Measurements from ENCODE around the gene RAB17. TPM values are rescaled to one million over a fixed set of nuclear protein-coding genes. Genes with fewer than 3 reads are reported as not detected.

RAB17 gene
- polyA plus RNA-seq, 4 donors: 1.7 to 21.3 (median 12.3) TPM

DNA sequence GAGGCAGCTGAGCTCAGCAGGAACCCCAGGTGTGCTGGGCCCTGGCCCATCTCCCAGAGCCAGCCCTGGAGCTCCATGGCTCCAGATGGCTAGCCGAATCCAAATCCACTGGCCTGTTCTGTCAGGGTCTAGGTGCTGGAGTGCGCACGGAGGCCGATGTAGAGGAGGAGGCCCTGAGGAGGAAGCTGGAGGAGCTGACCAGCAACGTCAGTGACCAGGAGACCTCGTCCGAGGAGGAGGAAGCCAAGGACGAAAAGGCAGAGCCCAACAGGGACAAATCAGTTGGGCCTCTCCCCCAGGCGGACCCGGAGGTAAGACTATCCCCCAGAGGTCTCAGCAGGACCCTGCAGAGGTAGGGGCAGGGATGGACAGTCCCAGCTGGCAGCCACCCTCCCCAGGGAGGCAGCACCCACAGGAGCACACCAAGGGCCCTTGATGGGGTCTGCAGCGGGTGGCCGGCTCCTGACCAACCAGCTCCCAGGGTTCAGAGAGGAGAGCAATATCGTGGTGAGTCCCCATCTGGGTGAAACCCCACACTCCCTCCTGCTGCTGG lies 50.2 kb downstream of the RAB17 start:
- DNase-seq (ENCODE audit: low read depth in 4 of 4, low spot score in 3 of 4): no peak

DNA sequence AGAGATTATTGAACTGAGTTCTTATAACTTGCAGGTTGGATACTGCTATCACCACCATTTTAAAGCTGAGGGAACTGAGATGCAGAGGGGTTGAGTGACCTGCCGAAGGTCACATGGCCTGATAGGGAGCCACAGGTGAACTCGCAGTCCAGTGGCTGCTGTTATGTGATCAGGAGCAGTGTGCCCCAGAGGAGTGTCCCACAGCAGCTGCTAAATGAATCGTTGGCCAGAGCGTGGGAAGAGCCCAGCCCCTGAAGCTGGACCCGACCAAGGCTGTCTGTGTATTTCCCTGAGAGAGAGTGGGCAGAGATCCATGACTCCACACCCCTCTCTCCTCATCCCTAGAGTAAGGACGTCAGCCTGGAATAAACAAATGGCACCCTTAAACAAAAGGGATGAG lies 50.9 kb downstream of the RAB17 start:
- DNase-seq (ENCODE audit: low read depth in 4 of 4, low spot score in 3 of 4): no peak

DNA sequence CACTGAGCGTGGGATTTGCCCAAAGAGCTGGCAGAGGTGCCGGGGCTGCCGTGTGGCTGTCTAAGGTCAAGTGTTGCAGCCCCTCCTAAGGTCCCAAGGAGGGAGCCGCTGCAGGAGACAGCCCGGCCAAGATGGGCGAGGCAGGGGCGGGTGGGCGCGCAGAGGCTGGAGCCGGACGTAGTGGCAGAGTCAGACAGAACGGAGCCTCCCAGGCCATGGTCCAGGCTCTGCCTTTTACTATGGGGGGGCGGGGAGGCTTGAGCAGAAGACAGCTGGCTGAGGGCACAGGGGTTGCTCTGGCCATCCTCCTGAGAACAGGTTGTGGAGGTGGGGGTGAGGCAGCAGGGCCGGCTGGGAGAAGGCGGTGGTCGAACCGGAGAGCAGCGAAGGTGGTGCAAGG lies 51.6 kb downstream of the RAB17 start:
- no peak for DNase-seq (ENCODE audit: low read depth in 4 of 4, low spot score in 3 of 4)

DNA sequence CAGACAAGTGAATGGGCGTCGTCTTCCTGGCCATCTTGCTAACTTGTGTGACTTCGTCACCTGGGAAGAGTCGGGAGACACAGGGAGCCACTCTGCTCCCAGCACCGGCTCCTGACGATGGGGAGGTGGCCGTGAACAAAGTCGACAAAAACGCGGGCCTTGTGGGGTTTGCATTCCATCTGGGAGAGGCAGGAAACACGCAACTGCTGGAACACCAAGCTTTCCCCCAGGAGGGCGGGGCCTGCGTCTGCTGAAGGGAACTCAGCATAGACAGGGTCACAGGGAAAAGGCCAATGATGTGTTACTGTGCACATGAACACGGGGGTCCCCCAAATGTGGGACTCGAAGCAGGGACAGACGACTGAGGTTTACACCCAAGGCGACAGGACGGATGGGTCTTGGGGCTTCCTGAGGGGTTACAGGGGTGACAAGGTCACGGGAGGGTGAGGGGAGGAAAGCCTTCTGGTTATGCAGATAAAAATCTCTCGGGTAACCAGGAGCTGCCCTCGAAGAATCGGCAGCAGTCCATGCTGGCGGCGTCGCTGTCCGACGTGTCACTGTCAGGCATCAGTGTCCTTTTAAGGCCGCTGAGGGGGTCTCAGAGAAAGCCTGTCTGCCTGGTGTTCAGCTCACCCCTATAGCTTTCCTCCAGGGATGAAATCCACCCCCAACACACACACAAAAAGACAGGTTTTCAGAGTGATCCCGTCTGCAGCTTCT lies 52.4 kb downstream of the RAB17 start:
- no peak for DNase-seq (ENCODE audit: low read depth in 4 of 4, low spot score in 3 of 4)

DNA sequence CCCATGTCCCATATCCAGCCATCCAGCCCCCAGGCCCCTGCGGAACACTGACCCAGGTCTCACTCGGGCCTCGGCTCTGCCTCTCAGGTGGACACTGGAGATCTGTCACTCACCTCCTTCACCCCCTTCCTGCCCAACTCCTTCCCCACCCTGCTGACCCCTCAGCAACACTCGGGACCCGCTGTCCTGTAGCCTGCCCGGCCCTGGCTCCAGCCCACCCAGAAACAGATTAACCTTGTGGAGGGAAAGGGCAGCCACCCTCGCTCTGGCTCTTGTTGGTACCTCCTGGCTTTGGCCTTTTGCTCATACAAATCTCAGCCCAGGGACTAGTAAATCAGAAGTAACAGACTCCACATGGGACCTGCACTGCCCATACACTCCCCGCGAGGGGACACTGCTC lies 53.9 kb downstream of the RAB17 start:
- no peak for DNase-seq (ENCODE audit: low read depth in 4 of 4, low spot score in 3 of 4)

DNA sequence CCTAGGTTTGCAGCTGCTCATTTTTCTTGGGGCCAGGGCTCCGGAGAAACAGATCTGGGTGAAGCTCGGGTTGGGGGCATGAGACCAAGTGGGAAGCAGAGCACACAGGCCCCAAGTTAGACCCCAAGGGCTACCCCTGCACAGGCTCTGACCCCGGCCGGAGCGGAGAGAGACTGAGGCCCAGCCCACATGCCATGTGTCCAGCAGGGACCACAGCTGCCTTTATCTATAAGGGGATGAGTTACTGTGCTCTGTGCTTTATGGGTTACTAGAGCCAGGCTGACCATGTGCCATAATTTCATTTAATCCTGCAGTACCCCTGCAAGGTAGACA lies 54.5 kb downstream of the RAB17 start:
- no peak for DNase-seq (ENCODE audit: low read depth in 4 of 4, low spot score in 3 of 4)

DNA sequence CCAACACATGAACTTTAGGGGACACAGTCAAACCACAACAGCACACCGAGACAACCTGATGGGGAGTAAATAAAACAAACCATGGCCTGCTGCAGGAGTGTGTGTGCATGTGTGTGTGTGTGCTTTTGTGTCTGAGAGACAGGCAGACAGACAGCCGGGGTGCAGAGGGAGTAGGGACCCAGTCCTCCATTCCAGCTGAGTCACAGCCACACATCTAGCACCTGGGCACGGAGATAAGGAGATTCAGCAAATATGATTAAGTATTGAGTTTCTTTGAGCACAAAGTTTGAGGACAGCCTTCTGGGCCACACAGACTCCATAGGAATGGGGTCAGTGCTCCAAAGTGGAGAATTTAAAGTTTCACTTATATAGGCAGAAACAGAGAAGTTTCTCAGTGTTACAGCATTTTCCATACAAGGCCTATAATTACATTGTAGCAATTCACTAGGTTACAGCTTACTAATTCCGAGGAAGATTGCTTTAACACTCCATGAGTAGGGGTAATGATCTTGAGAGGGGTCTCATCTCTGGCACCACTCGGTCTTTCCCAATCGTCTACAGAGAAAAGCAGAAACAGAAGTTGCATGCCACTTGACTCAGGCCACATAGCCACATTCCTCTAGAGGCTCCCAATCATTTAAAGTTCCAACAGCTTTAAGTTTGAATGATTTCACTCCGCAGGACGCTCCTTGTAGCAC lies 55.0 kb downstream of the RAB17 start:
- DNase-seq (ENCODE audit: low read depth in 4 of 4, low spot score in 3 of 4): no peak

DNA sequence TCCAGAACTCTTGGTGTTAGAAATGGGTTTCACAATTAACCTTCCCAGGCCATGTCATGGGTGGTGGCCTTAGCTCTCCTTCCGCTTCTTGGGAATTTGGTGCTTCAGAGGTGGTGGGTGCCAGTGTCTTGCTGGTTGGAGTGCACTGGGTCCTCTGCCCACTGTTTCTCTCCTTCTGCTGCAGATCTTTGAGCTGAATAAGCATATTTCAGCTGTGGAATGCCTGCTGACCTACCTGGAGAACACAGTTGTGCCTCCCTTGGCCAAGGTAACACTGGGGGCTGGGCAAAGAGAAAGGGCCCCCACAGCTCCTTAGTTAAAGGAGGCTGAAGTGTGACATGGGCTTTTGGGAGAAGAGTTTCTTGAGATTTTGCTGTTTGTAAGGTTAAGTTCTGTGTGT lies 56.2 kb downstream of the RAB17 start:
- no peak for DNase-seq (ENCODE audit: low read depth in 4 of 4, low spot score in 3 of 4)

DNA sequence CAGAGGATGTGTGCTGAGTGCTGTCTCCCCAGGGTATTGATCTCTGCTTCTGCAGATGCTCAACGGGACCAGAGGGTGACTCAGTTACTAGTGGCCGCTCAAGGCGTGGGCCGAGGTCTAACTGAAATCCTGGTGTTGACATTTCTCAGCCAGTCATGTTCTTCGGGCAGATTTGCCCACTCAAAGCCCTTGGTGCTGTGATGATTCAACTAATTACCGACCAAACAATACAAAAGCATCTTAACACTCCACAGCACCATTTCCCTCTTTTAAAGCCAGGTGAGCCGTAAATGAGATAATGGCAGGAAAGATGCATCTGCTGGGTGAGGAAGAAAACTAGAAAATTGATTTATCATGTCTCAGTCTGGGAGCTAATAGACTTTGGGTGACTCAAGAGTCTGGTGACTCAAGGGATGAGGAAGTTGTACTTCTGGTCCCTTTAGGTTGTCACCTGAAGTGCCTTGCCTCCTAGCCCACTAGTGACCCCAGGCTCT lies 56.8 kb downstream of the RAB17 start:
- DNase-seq (ENCODE audit: low read depth in 4 of 4, low spot score in 3 of 4): no peak

DNA sequence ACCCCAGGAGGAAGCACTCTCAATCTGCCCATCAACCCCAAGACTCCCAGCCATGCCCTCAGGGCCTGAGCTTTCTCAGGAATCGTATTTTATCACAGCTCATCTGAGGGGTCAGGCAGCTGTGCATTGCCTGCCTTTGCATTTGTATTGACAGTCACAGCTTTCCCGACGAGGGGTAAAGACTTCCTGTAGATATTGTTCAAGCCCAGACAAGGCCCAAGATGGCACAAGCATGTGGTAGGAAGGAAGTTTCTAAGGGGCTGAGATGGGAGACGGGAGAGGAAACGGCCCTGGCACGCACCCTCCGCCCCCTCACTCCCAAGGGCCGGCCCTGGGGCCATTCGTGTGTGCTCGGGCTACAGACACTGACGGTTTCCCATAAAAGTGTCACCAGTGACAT lies 58.4 kb downstream of the RAB17 start:
- DNase-seq (ENCODE audit: low read depth in 4 of 4, low spot score in 3 of 4): no peak

DNA sequence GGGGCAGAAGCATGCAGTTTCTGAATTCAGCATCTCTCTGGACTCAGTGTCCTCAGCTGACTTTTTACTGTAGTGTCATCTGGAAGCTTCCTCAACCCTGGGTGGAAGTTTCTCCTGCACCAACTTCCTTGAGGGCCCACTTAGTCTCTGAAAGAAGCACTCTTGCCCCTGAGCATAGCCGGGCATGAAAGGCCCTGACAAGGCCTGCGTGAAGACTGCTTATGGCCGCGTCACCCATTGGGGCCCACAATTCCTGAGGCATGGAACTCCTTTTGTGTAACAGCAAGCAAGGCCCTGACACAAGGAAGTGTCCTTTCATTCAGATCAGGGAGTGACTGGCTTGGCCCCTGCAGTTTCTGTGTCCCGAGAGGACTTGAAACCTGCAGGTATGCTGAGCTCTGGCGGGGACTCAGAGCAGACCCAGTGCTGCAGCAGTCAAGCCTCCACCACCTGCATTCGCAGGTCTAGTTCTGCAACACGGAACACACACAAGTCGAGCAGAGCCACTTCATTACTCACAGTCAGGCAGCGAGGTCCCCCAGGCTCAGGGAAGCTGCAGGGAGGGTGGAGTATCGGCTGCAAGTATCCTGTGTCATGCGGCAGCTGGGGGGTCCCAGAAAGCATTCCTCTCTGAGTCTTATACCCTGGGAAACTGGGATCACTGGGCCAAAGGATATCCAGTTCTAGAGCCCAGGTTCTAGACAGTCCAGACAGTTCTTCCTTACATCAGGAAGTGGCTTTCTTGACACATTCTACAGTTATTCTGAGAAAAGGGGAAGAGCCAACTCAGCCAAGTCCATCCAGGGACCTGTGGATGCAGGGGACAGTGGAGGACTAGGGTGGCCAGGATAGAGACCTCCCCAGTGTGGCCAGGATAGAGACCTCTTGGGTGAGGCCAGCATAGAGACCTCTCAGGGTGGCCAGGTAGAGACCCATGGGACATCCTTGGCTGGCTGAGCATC lies 59.8 kb downstream of the RAB17 start:
- no peak for DNase-seq (ENCODE audit: low read depth in 4 of 4, low spot score in 3 of 4)

DNA sequence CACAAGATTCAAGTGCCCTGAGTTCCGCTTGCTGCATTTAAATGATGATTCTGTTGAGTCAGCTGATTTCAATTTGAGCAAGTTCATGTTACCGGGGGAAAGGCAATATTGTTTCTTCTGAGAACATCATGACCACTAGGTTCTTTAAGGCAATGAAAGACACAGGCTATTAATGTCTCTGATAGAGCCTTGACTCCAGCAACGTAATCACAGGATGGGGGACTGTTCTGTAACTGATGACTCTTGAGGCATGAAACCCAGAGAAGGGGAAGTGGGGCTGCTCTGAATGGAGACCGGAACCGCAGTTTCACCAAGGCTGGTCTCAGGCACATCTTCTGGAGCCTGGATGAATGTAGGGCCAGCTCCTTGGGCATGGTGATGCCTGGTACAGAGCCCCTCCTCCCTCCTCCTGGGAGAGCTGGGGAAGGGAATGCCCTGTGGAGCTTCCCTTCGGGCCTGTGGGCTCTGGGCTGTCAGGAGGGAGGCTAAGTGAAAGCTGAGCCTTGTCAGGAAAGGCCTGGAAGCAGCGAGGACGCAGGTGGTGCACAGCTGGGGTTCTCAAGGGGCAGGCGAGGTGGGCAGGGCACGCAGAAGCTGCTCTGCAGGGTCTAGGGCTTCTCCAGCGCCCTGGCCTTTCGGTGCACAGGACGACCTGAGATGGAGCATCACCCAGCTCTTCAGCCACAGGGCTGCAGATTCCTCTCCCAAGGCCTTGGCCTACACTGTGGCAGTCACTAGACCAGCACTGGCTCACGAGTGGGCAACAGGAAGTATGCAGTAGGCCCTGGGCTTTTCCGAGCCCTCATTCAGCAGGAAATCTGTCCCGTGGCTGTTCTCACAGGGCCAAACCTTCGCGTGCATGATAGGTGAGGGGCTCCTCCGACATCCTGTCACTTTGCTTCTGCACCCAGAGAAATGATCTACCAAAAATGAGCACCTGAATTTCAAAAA lies 60.8 kb downstream of the RAB17 start:
- no peak for DNase-seq (ENCODE audit: low read depth in 4 of 4, low spot score in 3 of 4)

DNA sequence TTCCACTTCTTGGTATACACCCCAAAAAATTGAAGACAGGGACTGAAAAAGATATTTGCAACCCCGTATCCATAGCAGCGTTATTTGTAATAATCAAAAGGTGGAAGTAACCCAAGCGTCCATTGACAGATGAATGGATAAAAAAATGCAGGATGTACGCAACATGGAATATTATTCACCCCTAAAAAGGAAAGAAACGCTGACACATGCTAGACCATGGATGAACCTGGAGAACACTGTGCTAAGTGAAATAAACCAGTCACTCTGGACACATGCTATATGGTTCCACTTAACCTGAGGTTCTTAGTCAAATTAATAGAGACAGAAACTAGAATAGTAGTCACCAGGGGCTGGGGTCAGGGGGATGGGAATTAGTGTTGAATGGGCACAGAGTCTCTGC lies 62.8 kb downstream of the RAB17 start:
- DNase-seq (ENCODE audit: low read depth in 4 of 4, low spot score in 3 of 4): no peak

DNA sequence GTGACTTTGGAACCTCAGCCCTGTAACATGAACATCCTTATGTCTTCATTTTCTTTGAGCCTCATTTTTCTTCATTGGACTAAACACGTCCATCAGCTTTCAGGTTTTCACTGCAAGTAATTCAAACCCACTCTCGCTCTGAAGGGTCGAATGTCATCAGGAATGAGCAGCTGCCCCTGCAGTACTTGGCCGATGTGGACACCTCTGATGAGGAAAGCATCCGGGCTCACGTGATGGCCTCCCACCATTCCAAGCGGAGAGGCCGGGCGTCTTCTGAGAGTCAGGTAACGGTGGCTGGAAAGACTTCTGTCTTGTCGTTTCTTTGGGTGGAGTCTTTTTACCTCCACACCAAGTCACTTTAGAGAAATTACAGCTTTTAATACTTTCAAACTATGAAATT lies 63.3 kb downstream of the RAB17 start:
- DNase-seq (ENCODE audit: low read depth in 4 of 4, low spot score in 3 of 4): no peak

DNA sequence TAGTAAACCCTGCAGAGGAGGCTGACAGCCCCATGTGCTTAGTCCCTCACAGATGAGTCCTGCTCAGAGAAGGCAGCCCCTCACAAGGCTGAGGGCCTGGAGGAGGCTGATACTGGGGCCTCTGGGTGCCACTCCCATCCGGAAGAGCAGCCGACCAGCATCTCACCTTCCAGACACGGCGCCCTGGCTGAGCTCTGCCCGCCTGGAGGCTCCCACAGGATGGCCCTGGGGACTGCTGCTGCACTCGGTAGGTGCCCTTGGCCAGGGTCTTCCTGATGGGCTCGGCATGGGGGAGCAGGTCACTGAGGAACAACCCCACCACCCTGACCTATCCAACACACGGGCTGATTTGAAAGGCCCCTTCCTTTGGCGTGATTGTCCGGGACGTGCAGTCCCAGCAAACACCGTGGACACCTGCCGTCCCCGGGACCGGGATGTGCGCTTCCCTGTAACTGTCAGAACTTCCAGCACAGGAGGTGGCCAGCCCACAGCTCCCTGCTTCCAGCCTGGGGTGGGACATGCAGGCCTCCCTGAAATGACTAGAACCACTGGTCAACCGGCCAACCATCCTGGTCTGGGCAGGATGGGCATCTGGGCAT lies 64.9 kb downstream of the RAB17 start:
- no peak for DNase-seq (ENCODE audit: low read depth in 4 of 4, low spot score in 3 of 4)

DNA sequence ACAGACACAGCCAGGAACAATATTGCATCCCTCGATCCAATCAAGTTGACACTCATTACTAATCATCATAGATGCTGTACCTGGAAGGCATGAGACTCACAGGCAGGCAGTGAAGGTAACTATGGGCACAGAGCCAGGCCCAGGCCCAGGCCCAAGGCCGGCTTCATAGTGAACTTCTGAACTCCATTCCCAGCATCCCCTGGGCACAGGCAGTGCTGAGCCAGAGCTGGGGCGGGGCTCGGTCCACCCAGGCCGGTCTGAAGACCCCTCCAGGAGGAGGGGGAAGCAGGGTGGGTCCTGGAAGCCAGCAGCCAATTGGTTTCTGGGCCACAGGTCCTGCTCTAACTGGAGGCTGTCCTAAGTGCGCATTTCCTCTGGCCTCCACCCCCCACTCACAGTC lies 65.9 kb downstream of the RAB17 start:
- DNase-seq (ENCODE audit: low read depth in 4 of 4, low spot score in 3 of 4): no peak

Data from left renal pelvis (tissue), 4 donors.